Measurements from ENCODE around the gene AGAP1. TPM values are rescaled to one million over a fixed set of nuclear protein-coding genes. Genes with fewer than 3 reads are reported as not detected.

AGAP1 gene
- polyA plus RNA-seq, 3 donors from 2014 or later: 0.18 to 2.3 (median 0.21) TPM

DNA sequence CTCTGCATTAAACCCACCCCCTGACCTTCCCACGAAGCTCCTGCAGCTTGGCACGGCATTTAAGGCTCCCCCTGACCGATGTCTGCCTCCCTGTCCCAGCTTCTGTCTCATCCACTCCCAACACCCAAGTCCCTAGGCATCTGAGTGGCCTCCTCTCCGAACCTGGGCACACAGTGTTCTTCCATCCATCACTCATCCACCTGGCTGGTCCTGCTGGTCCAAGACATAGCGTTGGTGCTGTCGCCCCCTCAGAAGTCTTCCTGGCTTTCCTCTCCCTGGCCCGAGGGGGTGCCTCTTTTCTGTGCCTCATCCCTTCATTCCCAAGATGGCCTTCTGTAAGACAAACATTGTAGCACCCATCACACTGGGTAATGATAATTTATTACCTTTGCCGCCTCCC is 350.7 kb downstream of the AGAP1 start:
- no peak overlapping the region for H3K4me3 Mint-ChIP-seq
- no peaks in the 10 kb centered on the region for H3K4me1 Mint-ChIP-seq
- no peak overlapping the region for H3K27ac Mint-ChIP-seq
- DNase-seq: no peak
- no peaks in the 10 kb centered on the region for H3K36me3 Mint-ChIP-seq
- peaks cover 0 to 3% (median 1%) of the 10 kb centered on the region in 3 donors for H3K27me3 Mint-ChIP-seq (ENCODE audit: low read depth in 3 of 3)
- no peaks in the 10 kb centered on the region for H3K9me3 Mint-ChIP-seq

DNA sequence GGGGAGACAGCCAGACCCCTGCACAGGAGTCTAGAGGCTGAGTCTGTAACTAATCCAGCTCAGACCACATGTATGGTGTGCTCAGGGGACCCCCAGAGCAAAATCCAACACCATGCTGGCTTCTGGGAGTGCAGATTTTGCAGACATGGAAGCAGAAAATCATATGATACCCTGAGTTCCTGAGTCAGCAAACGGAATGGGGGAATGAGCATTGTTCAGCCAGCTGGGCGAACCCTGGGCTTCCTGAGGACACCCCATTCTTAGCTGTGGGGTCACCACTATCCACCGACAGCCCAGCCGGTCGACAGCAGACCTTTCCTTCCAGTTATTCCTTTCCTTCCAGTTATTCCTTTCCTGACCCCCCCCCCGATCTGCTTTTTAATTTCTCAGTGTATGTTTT is 351.4 kb downstream of the AGAP1 start:
- DNase-seq: no peak
- Mint-ChIP-seq H3K27ac (no peak overlapping the region), H3K9me3 (no peaks in the 10 kb centered on the region), H3K27me3 (ENCODE audit: low read depth in 3 of 3) (peaks cover 0 to 3% (median 1%) of the 10 kb centered on the region in 3 donors), H3K4me3 (no peak overlapping the region), H3K36me3 (no peaks in the 10 kb centered on the region), H3K4me1 (no peaks in the 10 kb centered on the region)

DNA sequence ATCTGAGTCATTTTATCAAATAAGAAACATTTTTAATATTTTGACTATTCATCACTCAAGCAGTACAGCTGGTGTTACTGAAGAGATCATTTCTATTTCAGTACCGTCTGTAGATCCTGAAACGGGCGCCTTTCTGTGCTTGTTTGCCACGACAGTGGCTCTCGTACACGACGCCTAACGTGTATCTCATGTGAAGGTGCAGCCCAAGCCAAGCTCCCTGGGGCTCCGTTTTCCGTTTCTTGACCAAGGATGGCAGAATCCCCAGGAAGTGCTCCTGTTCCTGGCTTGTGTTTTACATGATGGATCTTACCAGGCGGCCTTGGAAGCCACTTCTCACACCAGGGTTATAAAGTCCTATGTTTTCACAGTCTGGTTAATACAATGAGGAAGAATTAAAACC is 353.7 kb downstream of the AGAP1 start:
- no peak for DNase-seq
- H3K4me3 Mint-ChIP-seq: no peak overlapping the region
- no peaks in the 10 kb centered on the region for H3K4me1 Mint-ChIP-seq
- no peak overlapping the region for H3K27ac Mint-ChIP-seq
- no peaks in the 10 kb centered on the region for H3K9me3 Mint-ChIP-seq
- H3K27me3 Mint-ChIP-seq (ENCODE audit: low read depth in 3 of 3): peaks cover 0 to 1% (median 0%) of the 10 kb centered on the region in 3 donors
- no peaks in the 10 kb centered on the region for H3K36me3 Mint-ChIP-seq

DNA sequence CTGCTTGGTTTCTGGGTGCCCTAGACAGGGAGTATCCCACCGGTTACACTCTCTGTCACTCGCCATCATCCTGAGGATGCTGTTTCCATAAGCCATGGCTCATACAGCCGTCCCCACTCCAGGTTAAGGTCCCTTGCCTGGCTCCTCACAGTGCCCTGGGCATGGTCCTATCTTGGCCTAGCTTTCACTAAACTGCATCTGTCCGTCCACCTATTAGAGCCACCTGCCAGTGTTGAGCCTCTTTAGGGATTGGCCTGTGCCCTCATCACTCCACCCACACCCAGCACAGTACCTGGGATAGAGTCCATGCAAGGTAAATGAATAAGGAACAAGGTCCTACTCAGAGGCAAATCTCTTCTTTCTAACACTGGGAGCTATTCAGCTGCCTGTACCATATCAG is 354.2 kb downstream of the AGAP1 start:
- H3K36me3 Mint-ChIP-seq: no peaks in the 10 kb centered on the region
- H3K4me1 Mint-ChIP-seq: no peaks in the 10 kb centered on the region
- no peak overlapping the region for H3K27ac Mint-ChIP-seq
- no peak overlapping the region for H3K4me3 Mint-ChIP-seq
- H3K27me3 Mint-ChIP-seq (ENCODE audit: low read depth in 3 of 3): peaks cover 0 to 1% (median 0%) of the 10 kb centered on the region in 3 donors
- no peaks in the 10 kb centered on the region for H3K9me3 Mint-ChIP-seq
- no peak for DNase-seq

DNA sequence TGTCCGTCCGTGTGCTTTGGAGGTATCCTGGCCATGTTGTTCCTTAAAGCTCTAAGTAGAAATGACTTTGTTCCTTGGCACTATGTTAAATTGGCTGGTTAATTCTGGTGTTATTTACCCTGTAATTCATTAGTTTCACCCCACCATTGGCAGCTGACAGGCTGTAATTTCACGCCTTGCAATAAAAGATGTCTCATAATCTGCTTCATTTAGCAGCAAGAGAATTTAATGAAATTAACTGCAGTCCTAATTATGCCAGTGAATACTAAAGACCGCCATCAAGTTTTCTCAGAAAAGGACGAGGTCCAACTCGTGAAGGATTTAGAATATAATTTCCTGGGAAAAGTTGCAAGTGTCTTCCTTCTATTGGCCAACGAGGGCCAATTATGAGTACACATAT is 355.1 kb downstream of the AGAP1 start:
- Mint-ChIP-seq H3K9me3 (no peaks in the 10 kb centered on the region), H3K27me3 (ENCODE audit: low read depth in 3 of 3) (peaks cover 0 to 1% (median 0%) of the 10 kb centered on the region in 3 donors), H3K4me1 (no peaks in the 10 kb centered on the region), H3K36me3 (no peaks in the 10 kb centered on the region), H3K27ac (peak overlapping the region in 1 of 6 donors; percentile 62), H3K4me3 (no peak overlapping the region)
- no peak for DNase-seq

DNA sequence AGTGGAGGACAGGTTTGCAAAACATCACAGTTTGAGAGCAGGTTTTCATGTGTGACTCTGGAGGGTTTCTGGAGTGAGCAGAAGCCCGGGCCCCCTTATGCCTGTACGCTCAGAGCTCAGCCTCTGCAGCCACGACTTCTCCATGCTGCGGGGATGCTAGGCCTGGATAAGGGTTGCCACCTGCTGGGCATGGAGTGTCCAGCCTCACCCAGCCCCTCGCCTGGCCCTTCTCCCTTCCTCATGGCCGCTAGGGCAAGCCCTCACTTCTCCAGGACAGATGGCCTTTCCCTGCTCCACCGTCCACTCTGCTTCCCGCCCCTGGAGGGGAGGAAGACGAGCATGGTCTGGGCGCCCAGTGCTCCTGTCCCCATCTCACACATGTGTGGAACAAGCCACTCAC is 355.6 kb downstream of the AGAP1 start:
- DNase-seq: no peak
- Mint-ChIP-seq H3K27ac (no peak overlapping the region), H3K4me3 (no peak overlapping the region), H3K4me1 (no peaks in the 10 kb centered on the region), H3K9me3 (no peaks in the 10 kb centered on the region), H3K36me3 (no peaks in the 10 kb centered on the region), H3K27me3 (ENCODE audit: low read depth in 3 of 3) (peaks cover 0 to 1% (median 0%) of the 10 kb centered on the region in 3 donors)

DNA sequence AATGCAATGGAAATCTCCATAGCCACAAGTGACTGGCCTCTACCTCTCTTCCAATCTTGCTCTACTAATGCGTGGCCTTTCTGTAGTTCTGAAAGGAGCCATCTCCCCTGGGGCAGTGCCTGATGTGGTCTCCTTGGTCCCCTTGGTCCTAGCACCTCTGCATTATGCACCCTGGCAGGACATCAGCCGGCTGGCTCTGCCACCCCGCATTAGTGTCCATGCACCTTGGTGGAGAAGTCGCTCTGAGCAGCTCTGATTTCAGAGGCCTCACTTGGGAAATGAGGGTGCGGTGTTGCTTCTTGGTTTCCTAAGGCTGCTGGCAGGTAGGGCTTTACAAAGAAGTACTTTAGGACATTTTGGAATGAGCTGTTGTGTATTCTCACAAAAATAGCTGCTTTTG is 356.4 kb downstream of the AGAP1 start:
- H3K36me3 Mint-ChIP-seq: no peaks in the 10 kb centered on the region
- H3K27me3 Mint-ChIP-seq (ENCODE audit: low read depth in 3 of 3): peaks cover 0 to 1% (median 0%) of the 10 kb centered on the region in 3 donors
- H3K4me3 Mint-ChIP-seq: no peak overlapping the region
- H3K4me1 Mint-ChIP-seq: no peaks in the 10 kb centered on the region
- no peaks in the 10 kb centered on the region for H3K9me3 Mint-ChIP-seq
- DNase-seq: no peak
- H3K27ac Mint-ChIP-seq: no peak overlapping the region

DNA sequence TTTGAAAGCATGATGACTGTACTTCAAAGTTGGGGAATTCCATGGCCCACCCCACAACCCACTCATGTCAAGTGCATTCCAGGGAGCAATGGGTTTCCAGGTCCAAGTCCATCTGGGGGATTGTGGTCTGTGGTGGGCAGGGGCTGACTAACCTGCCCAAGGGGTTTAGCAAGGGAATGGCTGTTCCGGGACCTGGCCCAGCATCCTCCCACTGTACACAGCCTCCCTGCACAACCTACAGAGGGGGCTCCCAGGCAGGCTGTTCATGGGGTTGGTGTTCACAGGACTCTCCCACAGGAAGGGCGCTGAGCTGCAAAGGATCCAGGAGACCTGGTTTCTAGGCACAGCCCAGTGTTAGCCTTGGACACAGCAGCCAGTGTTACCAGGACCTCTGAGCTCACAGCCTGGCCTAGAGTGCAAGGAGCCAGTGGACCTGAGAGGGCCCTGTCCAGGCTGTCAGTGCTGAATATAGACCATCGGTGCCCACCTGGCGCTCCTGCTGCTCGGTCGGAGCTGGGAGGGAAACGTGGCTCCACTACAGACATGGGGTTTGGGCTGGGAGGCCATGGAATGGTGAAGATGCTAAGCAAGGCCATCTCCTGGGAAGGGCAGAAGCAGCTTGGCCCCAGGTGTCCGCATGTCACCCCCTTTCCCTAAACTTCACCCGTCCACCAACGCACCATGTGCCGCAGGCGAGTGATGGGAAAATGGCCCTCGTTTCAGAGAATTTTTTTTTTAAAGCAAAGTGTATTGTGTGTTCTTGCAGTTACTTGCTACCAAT is 357.1 kb downstream of the AGAP1 start:
- no peaks in the 10 kb centered on the region for H3K27me3 Mint-ChIP-seq (ENCODE audit: low read depth in 3 of 3)
- no peak overlapping the region for H3K4me3 Mint-ChIP-seq
- no peak overlapping the region for H3K27ac Mint-ChIP-seq
- DNase-seq: no peak
- H3K9me3 Mint-ChIP-seq: no peaks in the 10 kb centered on the region
- H3K4me1 Mint-ChIP-seq: no peaks in the 10 kb centered on the region
- no peaks in the 10 kb centered on the region for H3K36me3 Mint-ChIP-seq

DNA sequence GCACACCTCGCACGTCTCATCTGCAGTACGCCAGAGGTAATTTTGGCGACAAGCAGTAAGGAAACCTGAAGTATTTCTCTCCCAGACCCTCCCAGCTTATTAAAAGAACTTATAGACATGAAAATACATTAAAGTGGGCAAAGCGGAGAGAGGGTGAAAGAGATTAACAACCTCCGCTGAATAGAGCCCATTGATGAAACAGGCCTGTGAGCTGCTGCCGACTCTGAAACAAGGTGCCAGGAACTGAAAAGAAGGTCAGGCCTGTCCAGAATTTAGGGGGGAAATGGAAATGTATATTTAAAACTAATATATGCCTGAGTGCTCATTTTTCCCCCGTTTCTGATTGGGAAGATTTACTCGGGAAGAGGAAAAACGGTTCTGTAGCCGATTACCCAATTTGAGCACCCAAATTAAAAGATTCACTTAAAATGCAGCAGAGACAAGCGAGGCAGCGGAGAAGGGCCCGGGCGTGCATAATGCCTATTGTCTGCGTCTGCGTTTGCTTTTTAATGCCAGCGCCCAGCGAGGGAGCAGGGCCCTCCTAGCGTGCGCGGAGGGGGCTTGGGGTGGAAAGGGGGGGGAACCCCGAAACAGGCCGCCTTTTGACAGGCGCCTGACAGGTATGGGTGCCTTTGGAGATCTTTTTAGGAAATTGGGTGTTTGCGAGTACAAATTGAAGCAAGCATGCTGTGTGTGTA is 358.1 kb downstream of the AGAP1 start:
- no peak for DNase-seq
- H3K4me3 Mint-ChIP-seq: no peak overlapping the region
- no peaks in the 10 kb centered on the region for H3K36me3 Mint-ChIP-seq
- no peaks in the 10 kb centered on the region for H3K4me1 Mint-ChIP-seq
- H3K27me3 Mint-ChIP-seq (ENCODE audit: low read depth in 3 of 3): no peaks in the 10 kb centered on the region
- H3K9me3 Mint-ChIP-seq: no peaks in the 10 kb centered on the region
- H3K27ac Mint-ChIP-seq: no peak overlapping the region

DNA sequence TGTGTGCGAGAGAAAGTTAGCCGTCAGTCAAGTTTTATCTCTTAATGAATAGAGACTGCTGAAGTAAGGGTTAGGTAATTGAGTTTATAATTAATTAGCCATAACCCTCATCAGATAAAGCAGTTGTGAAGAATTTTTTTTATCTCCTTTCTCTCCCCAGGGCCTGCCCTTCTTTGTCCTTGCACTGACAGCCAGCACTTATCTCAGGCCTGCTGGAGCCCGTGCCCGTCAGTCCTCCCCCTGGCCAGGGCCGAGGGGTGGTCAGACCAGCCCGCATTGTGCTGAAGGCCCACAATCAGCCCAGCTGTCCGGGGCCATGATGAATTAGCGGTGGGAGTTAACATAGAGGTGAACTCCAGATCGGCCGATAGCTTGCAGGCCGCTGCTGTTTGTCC is 358.7 kb downstream of the AGAP1 start:
- H3K27me3 Mint-ChIP-seq (ENCODE audit: low read depth in 3 of 3): no peaks in the 10 kb centered on the region
- H3K27ac Mint-ChIP-seq: no peak overlapping the region
- H3K36me3 Mint-ChIP-seq: no peaks in the 10 kb centered on the region
- H3K9me3 Mint-ChIP-seq: no peaks in the 10 kb centered on the region
- no peaks in the 10 kb centered on the region for H3K4me1 Mint-ChIP-seq
- DNase-seq: no peak
- no peak overlapping the region for H3K4me3 Mint-ChIP-seq

DNA sequence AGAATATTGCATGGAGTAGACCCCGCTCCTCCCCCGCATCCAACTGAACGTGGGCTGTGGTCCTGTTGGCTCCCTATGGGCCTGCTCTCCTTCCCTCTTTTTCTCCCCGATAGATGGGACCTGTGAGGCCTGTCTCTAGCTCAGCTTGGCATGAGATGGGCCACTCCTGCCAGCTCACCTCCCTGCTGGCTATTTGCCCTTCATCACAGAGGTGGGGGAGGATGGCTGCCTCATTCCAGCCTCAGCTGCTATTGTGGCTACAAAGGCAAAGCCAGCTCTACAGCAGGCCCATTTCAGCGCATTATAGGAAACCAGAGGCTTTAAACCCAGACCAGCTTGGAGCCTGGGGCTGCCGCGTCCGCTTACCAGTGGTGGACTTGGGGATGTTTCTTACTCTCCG is 360.4 kb downstream of the AGAP1 start:
- no peak for DNase-seq
- Mint-ChIP-seq H3K27ac (no peak overlapping the region), H3K4me3 (no peak overlapping the region), H3K4me1 (no peaks in the 10 kb centered on the region), H3K9me3 (no peaks in the 10 kb centered on the region), H3K27me3 (ENCODE audit: low read depth in 3 of 3) (no peaks in the 10 kb centered on the region), H3K36me3 (no peaks in the 10 kb centered on the region)

DNA sequence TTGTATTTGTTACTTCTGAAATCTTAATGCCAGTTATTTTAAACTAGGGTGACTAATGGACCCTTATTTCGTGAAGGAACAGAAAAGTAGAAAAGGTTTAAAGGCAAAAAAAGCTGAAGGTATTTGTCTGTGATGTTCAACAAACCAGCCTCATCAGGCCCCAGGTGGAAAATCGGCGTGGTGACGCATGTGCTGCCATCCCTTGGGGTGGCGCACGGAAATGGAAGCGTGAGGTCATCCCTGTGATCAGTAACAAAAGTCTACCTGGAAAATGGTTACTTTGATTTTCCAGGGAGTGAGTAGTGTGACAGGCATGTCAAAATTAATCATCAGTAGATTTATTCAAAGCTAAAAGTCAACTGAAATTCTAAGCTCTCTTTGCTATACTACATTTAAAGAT is 361.2 kb downstream of the AGAP1 start:
- H3K36me3 Mint-ChIP-seq: no peaks in the 10 kb centered on the region
- H3K27ac Mint-ChIP-seq: no peak overlapping the region
- no peak overlapping the region for H3K4me3 Mint-ChIP-seq
- no peak for DNase-seq
- no peaks in the 10 kb centered on the region for H3K27me3 Mint-ChIP-seq (ENCODE audit: low read depth in 3 of 3)
- no peaks in the 10 kb centered on the region for H3K4me1 Mint-ChIP-seq
- H3K9me3 Mint-ChIP-seq: no peaks in the 10 kb centered on the region

DNA sequence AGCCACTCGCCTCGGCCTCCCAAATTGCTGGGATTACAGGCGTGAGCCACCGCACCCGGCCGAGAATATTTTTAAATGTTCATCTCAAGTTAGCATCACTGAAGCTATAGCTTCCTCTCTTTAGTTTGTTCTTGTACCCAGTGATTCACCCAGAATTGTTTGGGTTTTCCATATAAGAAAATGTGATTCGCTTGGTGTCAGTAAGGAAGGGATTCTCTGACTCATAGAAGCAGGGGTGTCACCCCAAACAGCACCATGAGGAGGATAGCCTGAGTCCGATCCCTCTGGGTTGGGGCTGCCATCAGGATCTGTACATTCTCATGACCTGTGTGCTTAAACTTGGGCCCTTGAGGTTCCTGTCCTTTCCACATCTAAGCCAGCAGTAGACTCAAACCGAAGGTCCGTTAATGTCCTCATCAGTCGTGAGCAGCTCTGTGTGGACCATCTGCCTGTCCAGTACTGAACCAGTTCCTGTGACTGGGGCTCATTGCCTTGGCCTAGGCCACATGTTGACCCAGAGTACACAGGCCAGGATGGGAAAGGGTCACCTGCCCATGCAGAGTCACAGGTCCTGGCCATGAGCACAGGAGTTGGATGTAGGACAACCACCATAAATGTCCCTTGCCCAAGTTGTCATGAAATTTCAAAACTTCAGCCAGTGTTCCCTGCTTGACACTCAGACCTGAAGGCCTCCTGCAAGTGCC is 362.5 kb downstream of the AGAP1 start:
- Mint-ChIP-seq H3K27me3 (ENCODE audit: low read depth in 3 of 3) (peaks cover 0 to 2% (median 0%) of the 10 kb centered on the region in 3 donors), H3K4me1 (no peaks in the 10 kb centered on the region), H3K36me3 (no peaks in the 10 kb centered on the region), H3K9me3 (no peaks in the 10 kb centered on the region), H3K27ac (no peak overlapping the region), H3K4me3 (no peak overlapping the region)
- no peak for DNase-seq

DNA sequence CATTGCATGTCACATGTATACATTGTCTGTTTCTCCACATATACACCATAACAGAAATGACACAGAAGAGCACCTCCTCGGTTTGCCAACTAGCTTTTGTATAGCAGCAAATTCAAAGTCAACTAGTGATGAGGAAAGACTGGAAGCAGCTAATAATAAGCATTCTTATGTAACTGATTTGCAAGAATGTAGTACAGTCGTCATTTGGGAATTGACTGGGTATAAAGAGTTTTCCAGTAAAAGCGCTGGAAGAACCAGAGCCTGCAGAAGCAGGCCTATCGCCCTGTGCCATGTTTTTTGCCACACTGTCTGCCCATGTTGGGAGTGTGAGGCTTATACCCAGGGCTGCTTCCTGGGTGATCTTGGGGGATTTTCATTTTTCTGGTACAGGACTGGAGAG is 363.8 kb downstream of the AGAP1 start:
- Mint-ChIP-seq H3K4me3 (no peak overlapping the region), H3K27ac (no peak overlapping the region), H3K36me3 (no peaks in the 10 kb centered on the region), H3K9me3 (no peaks in the 10 kb centered on the region), H3K4me1 (no peaks in the 10 kb centered on the region), H3K27me3 (ENCODE audit: low read depth in 3 of 3) (peaks cover 0 to 2% (median 0%) of the 10 kb centered on the region in 3 donors)
- no peak for DNase-seq

All from immature natural killer cell (primary cell).